ENCODE data around the gene OR8D2. TPM values are rescaled to one million over a fixed set of nuclear protein-coding genes. Genes with fewer than 3 reads are reported as not detected.
"Not testable (repeated sequence)": the region's sequence is repeated elsewhere in the genome, so short reads cannot be mapped to it uniquely, and the experiment has no call there.

Gene OR8D2
- total and polyA plus RNA-seq, 4 experiments from 2014 or later: not detected

DNA sequence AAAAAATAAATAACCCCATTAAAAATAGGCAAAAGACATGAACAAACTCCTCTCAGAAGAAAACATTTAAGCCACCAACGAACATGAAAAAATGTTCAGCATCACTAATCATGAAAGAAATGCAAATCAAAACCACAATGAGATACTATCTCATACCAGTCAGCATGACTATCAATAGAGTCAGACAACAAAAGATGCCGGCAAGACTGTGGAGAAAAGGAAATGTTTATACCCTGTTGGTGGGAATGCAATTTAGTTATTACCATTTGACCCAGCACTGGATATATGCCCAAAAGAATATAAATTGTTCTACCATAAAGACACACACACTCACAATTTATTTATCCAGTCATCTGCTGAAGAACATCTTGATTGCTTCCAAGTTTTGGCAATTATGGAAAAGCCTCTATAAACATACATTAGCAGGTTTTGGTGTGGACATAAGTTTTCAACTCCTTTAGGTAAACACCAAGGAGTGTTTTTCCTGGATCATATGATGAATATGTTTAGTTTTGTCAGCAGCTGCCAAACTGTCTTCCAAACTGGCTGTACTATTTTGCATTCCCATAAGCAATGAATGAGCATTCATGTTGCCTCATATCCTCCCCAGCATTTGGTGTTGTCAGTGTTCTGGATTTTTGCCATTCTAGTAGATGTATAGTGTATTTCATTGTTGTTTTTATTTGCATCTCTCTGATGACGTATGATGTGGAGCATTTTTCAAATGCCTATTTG lies 34.2 kb downstream of the OR8D2 start:
- ChIA-PET CTCF (ENCODE audit: partially characterized antibody) (no interaction called here), POLR2A (ENCODE audit: partially characterized antibody) (no interaction called here)
- no peaks in the 10 kb centered on the region for H3K9me3 ChIP-seq (ENCODE audit: control insufficient read depth in 1 of 2, low read length in 2 of 2)
- H3K27me3 ChIP-seq (ENCODE audit: insufficient read depth, low read length): no peaks in the 10 kb centered on the region
- no peak overlapping the region for H3K4me3 Mint-ChIP-seq
- H3K27me3 Mint-ChIP-seq: no peaks in the 10 kb centered on the region
- H3K36me3 Mint-ChIP-seq: no peaks in the 10 kb centered on the region
- no peaks in the 10 kb centered on the region for H3K36me3 ChIP-seq (ENCODE audit: insufficient read depth, low read length)
- H3K4me1 Mint-ChIP-seq: no peaks in the 10 kb centered on the region
- no peak overlapping the region for H3K4me3 ChIP-seq (ENCODE audit: low read length in 2 of 2)
- H3K4me1 ChIP-seq (ENCODE audit: insufficient read depth, low read length): no peaks in the 10 kb centered on the region
- intact Hi-C loops (cut with micrococcal nuclease): no loop called here
- no peak overlapping the region for H3K27ac ChIP-seq (ENCODE audit: low read depth, low read length)
- no peak for DNase-seq
- H3K27ac Mint-ChIP-seq: no peak overlapping the region
- H3K9me3 Mint-ChIP-seq: peaks cover 0 to 28% (median 8%) of the 10 kb centered on the region in 8 donors

DNA sequence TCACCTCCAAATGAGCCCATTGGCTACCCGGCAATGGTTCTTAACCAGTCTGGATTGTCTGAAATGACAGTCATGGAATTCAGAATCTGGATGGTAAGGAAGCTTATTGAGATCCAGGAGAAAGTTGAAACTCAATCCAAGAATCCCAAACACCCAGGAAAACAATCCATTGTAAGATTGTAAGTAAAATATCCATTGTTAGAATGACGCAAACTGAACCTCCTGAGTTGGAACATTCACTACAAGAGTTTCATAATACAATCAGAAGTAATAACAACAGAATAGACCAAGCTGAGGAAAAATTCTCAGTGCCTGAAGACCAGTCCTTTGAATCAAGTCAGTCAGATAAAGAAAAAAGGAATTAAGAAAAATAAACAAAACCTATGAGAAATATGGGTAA lies 41.7 kb downstream of the OR8D2 start:
- no peak overlapping the region for H3K4me3 Mint-ChIP-seq
- no peaks in the 10 kb centered on the region for H3K4me1 ChIP-seq (ENCODE audit: insufficient read depth, low read length)
- peaks cover 0 to 2% of the 10 kb centered on the region in 2 donors for H3K27me3 Mint-ChIP-seq
- H3K4me1 Mint-ChIP-seq: no peaks in the 10 kb centered on the region
- H3K27me3 ChIP-seq (ENCODE audit: insufficient read depth, low read length): no peaks in the 10 kb centered on the region
- no peaks in the 10 kb centered on the region for H3K36me3 Mint-ChIP-seq
- no peak for DNase-seq
- ChIA-PET CTCF (ENCODE audit: partially characterized antibody) (no interaction called here), POLR2A (ENCODE audit: partially characterized antibody) (no interaction called here)
- H3K9me3 Mint-ChIP-seq: peaks cover 0 to 31% (median 12%) of the 10 kb centered on the region in 8 donors
- no peaks in the 10 kb centered on the region for H3K9me3 ChIP-seq (ENCODE audit: control insufficient read depth in 1 of 2, low read length in 2 of 2)
- no peak overlapping the region for H3K4me3 ChIP-seq (ENCODE audit: low read length in 2 of 2)
- H3K36me3 ChIP-seq (ENCODE audit: insufficient read depth, low read length): no peaks in the 10 kb centered on the region
- no peak overlapping the region for H3K27ac Mint-ChIP-seq
- no peak overlapping the region for H3K27ac ChIP-seq (ENCODE audit: low read depth, low read length)
- intact Hi-C loops (cut with micrococcal nuclease): no loop called here

DNA sequence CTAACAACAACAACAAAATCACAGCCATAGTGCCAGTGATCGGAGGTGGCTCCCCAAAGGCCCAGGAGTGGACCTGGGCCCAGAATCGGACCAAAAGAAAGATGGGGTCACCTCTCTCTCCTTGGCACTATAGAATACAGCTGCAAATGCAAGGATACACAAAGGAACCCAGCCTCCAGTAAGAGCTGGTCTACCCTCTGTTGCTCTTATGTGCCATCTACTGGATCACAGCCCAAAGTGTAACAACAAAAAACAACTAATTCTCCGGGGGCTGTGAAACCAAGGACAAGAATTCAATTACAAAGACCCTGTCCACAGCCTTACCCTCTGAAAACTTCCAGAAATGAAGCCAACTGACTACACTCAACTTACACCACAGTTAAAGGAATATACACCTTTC lies 42.2 kb downstream of the OR8D2 start:
- H3K27me3 Mint-ChIP-seq: peaks cover 0 to 2% of the 10 kb centered on the region in 2 donors
- no peak overlapping the region for H3K27ac Mint-ChIP-seq
- no peak for DNase-seq
- Histone ChIP-seq H3K36me3 (ENCODE audit: insufficient read depth, low read length) (no peaks in the 10 kb centered on the region), H3K4me3 (ENCODE audit: low read length in 2 of 2) (no peak overlapping the region), H3K4me1 (ENCODE audit: insufficient read depth, low read length) (no peaks in the 10 kb centered on the region), H3K9me3 (ENCODE audit: control insufficient read depth in 1 of 2, low read length in 2 of 2) (no peaks in the 10 kb centered on the region), H3K27me3 (ENCODE audit: insufficient read depth, low read length) (no peaks in the 10 kb centered on the region), H3K27ac (ENCODE audit: low read depth, low read length) (no peak overlapping the region)
- H3K36me3 Mint-ChIP-seq: no peaks in the 10 kb centered on the region
- H3K4me3 Mint-ChIP-seq: no peak overlapping the region
- H3K9me3 Mint-ChIP-seq: peaks cover 0 to 30% (median 11%) of the 10 kb centered on the region in 8 donors
- POLR2A ChIA-PET (ENCODE audit: partially characterized antibody): no interaction called here
- H3K4me1 Mint-ChIP-seq: no peaks in the 10 kb centered on the region
- intact Hi-C loops (cut with micrococcal nuclease): no loop called here
- CTCF ChIA-PET (ENCODE audit: partially characterized antibody): no interaction called here

DNA sequence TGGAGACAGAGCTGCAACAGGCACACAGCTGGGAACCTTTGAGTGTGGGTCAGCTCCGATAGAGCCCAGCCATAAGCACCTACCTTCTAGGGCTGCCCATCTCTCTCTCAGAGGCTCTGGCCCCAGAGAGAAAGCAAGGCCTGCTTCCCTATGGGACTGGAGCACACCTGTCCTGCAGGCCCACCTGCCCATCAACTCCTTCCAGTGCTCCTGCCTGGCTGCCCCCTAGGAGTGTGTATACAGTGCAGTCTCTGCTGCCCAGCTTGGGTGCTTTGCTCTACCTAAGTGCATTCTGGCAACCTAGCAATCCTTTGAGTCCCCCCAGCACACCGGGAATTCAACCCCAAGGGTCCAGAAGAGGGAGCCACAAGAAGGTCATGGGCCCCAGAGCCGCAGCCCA lies 42.8 kb downstream of the OR8D2 start:
- Mint-ChIP-seq H3K27me3 (peaks cover 0 to 2% of the 10 kb centered on the region in 2 donors), H3K4me3 (no peak overlapping the region), H3K27ac (no peak overlapping the region), H3K4me1 (no peaks in the 10 kb centered on the region), H3K36me3 (no peaks in the 10 kb centered on the region), H3K9me3 (peaks cover 0 to 26% (median 11%) of the 10 kb centered on the region in 8 donors)
- H3K4me1 ChIP-seq (ENCODE audit: insufficient read depth, low read length): no peaks in the 10 kb centered on the region
- no peaks in the 10 kb centered on the region for H3K36me3 ChIP-seq (ENCODE audit: insufficient read depth, low read length)
- POLR2A ChIA-PET (ENCODE audit: partially characterized antibody): no interaction called here
- H3K27ac ChIP-seq (ENCODE audit: low read depth, low read length): no peak overlapping the region
- no peak for DNase-seq
- CTCF ChIA-PET (ENCODE audit: partially characterized antibody): no interaction called here
- intact Hi-C loops (cut with micrococcal nuclease): no loop called here
- no peak overlapping the region for H3K4me3 ChIP-seq (ENCODE audit: low read length in 2 of 2)
- no peaks in the 10 kb centered on the region for H3K27me3 ChIP-seq (ENCODE audit: insufficient read depth, low read length)
- no peaks in the 10 kb centered on the region for H3K9me3 ChIP-seq (ENCODE audit: control insufficient read depth in 1 of 2, low read length in 2 of 2)

DNA sequence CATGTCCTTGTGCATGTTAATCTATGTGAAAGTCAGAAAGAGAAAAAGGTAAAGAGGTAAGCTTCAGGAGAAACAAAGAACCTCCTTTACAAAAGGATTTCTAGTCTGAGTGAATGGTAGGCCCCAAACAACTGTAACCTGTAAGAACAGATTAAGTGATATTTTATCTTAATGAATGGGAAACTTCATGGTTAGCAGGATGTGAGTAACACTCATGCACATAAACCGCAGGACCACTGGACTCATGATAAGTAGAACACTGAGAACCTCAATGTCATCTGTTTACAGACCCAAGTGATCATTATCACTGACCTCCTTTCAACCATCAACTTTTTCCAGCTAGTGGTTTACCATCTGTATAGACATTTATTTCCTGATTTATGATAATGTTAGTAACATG lies 43.9 kb downstream of the OR8D2 start:
- Mint-ChIP-seq H3K27me3 (peaks cover 0 to 2% of the 10 kb centered on the region in 2 donors), H3K4me1 (no peaks in the 10 kb centered on the region), H3K27ac (no peak overlapping the region), H3K9me3 (peaks cover 0 to 17% (median 7%) of the 10 kb centered on the region in 8 donors), H3K4me3 (no peak overlapping the region), H3K36me3 (no peaks in the 10 kb centered on the region)
- intact Hi-C loops (cut with micrococcal nuclease): no loop called here
- Histone ChIP-seq H3K4me1 (ENCODE audit: insufficient read depth, low read length) (no peaks in the 10 kb centered on the region), H3K36me3 (ENCODE audit: insufficient read depth, low read length) (no peaks in the 10 kb centered on the region), H3K27ac (ENCODE audit: low read depth, low read length) (no peak overlapping the region), H3K4me3 (ENCODE audit: low read length in 2 of 2) (no peak overlapping the region), H3K27me3 (ENCODE audit: insufficient read depth, low read length) (no peaks in the 10 kb centered on the region), H3K9me3 (ENCODE audit: control insufficient read depth in 1 of 2, low read length in 2 of 2) (no peaks in the 10 kb centered on the region)
- ChIA-PET POLR2A (ENCODE audit: partially characterized antibody) (no interaction called here), CTCF (ENCODE audit: partially characterized antibody) (no interaction called here)
- no peak for DNase-seq

DNA sequence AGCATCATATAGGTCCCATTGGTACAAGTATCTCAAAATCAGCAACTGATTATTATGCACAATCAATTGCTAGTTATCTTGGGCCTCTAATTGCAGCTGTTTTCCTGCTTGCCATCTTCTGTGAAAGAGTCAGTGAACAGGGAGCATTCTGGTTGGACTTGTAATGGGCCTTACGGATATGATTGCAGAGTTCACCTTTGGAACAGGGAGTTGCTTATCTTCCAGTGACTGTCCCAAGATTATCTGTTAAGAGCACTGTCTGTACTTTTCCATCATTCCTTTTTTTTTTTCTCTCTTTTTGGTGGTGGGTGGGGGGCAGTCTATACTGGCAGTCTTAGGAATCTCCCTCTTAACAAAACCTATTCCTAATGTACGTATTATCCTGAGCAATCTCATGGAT lies 46.0 kb downstream of the OR8D2 start:
- intact Hi-C loops (cut with micrococcal nuclease): no loop called here
- Histone ChIP-seq H3K27me3 (ENCODE audit: insufficient read depth, low read length) (no peaks in the 10 kb centered on the region), H3K4me1 (ENCODE audit: insufficient read depth, low read length) (no peaks in the 10 kb centered on the region), H3K36me3 (ENCODE audit: insufficient read depth, low read length) (no peaks in the 10 kb centered on the region), H3K27ac (ENCODE audit: low read depth, low read length) (no peak overlapping the region), H3K4me3 (ENCODE audit: low read length in 2 of 2) (no peak overlapping the region), H3K9me3 (ENCODE audit: control insufficient read depth in 1 of 2, low read length in 2 of 2) (no peaks in the 10 kb centered on the region)
- Mint-ChIP-seq H3K27ac (no peak overlapping the region), H3K4me1 (no peaks in the 10 kb centered on the region), H3K27me3 (peaks cover 0 to 2% of the 10 kb centered on the region in 2 donors), H3K9me3 (peaks cover 0 to 5% (median under 1%) of the 10 kb centered on the region in 8 donors), H3K36me3 (no peaks in the 10 kb centered on the region), H3K4me3 (no peak overlapping the region)
- CTCF ChIA-PET (ENCODE audit: partially characterized antibody): no interaction called here
- POLR2A ChIA-PET (ENCODE audit: partially characterized antibody): no interaction called here
- no peak for DNase-seq

DNA sequence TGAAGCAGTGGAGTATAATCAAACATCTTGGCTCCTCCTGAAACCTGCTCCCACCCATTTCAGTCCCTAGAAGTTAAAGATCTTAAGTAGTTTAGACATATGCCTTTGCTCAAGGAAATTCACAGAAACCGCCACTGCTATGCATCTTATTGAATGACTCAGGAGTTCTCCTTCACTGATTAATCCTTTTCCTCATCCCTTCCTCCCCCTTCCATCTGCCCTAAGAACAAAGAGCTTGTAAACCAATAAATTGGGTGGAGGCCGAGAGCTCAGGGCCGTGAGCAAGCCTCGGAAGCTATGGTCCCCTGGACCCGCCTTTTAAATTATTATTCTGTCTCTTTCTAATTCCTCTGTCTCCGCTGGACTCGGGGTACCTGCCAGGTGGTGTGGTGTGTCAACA lies 49.1 kb downstream of the OR8D2 start:
- H3K4me3 Mint-ChIP-seq; H3K4me3 ChIP-seq (ENCODE audit: low read length in 2 of 2); H3K4me1 Mint-ChIP-seq; intact Hi-C loops (cut with micrococcal nuclease); H3K36me3 ChIP-seq (ENCODE audit: insufficient read depth, low read length); H3K27ac ChIP-seq (ENCODE audit: low read depth, low read length); H3K9me3 ChIP-seq (ENCODE audit: control insufficient read depth in 1 of 2, low read length in 2 of 2); H3K27ac Mint-ChIP-seq; POLR2A ChIA-PET (ENCODE audit: partially characterized antibody); H3K27me3 ChIP-seq (ENCODE audit: insufficient read depth, low read length); H3K36me3 Mint-ChIP-seq; H3K9me3 Mint-ChIP-seq; H3K27me3 Mint-ChIP-seq; H3K4me1 ChIP-seq (ENCODE audit: insufficient read depth, low read length); DNase-seq; CTCF ChIA-PET (ENCODE audit: partially characterized antibody): not testable (repeated sequence)
